GM23338 (cell line): ENCODE results near the gene PRR13. TPM values are rescaled to one million over a fixed set of nuclear protein-coding genes. Genes with fewer than 3 reads are reported as not detected.

Source experiments
- ATAC-seq: fragments of 200-7000 bp; cut with Tn5 transposase; 3 replicates; pipeline ENCODE4 v1.9.1; 2020
- DNase-seq: peaks from one replicate; pipeline ENCODE4 v3.0.0-alpha.2; 2015; ENCODE audit warnings: low spot score
- H2AFZ ChIP-seq: fragments of 200-600 bp; sonication (generic); 2 replicates; pipeline ENCODE4 v1.8.0; 2016; ENCODE audit warnings: antibody characterized with exemption, mild to moderate bottlenecking, moderate library complexity
- H3F3A ChIP-seq: fragments of 200-600 bp; sonication (generic); replicated peaks from 2 replicates; pipeline ENCODE4 v1.8.0; 2017; ENCODE audit warnings: antibody characterized with exemption, mixed run types, low read depth
- H3K27ac ChIP-seq: fragments of 200-600 bp; sonication (generic); 2 replicates; pipeline ENCODE4 v1.6.1; 2016; ENCODE audit warnings: low read depth
- H3K27me3 ChIP-seq: fragments of 200-600 bp; sonication (generic); 2 replicates; pipeline ENCODE4 v1.8.0; 2016; ENCODE audit warnings: mild to moderate bottlenecking, mixed run types, moderate library complexity; ENCODE audit not compliant: insufficient read depth
- H3K36me3 ChIP-seq: fragments of 200-600 bp; sonication (generic); 2 replicates; pipeline ENCODE4 v1.8.0; 2016; ENCODE audit warnings: mild to moderate bottlenecking; ENCODE audit not compliant: insufficient read depth
- H3K4me1 ChIP-seq: fragments of 200-600 bp; sonication (generic); 2 replicates; pipeline ENCODE4 v1.8.0; 2016; ENCODE audit warnings: mild to moderate bottlenecking, moderate library complexity; ENCODE audit not compliant: insufficient read depth
- H3K4me2 ChIP-seq: fragments of 200-600 bp; sonication (generic); 2 replicates; pipeline ENCODE4 v1.7.1; 2017; ENCODE audit warnings: mixed run types
- H3K4me3 ChIP-seq: fragments of 200-600 bp; sonication (generic); 2 replicates; pipeline ENCODE4 v1.6.1; 2016; ENCODE audit warnings: mixed run types
- H3K79me2 ChIP-seq: fragments of 200-600 bp; sonication (generic); replicated peaks from 2 replicates; pipeline ENCODE4 v1.8.0; 2017; ENCODE audit warnings: mild to moderate bottlenecking; ENCODE audit not compliant: insufficient read depth
- H3K9me2 ChIP-seq: fragments of 200-600 bp; sonication (generic); 2 replicates; pipeline ENCODE4 v1.8.0; 2017; ENCODE audit not compliant: insufficient read depth
- H4K20me1 ChIP-seq: fragments of 200-600 bp; sonication (generic); replicated peaks from 2 replicates; pipeline ENCODE4 v1.8.0; 2017; ENCODE audit warnings: mild to moderate bottlenecking; ENCODE audit not compliant: insufficient read depth
- H3K27ac Mint-ChIP-seq: 2 replicates; pipeline ENCODE4 v1.8.0; 2020; ENCODE audit warnings: inconsistent platforms, mild to moderate bottlenecking, moderate library complexity, mixed read lengths
- H3K27me3 Mint-ChIP-seq: 3 replicates; pipeline ENCODE4 v1.8.0; 2022; ENCODE audit warnings: low read depth, mild to moderate bottlenecking, moderate library complexity, mixed read lengths, inconsistent platforms; ENCODE audit not compliant: insufficient read depth, poor library complexity
- H3K36me3 Mint-ChIP-seq: 3 replicates; pipeline ENCODE4 v1.8.0; 2021; ENCODE audit warnings: low read depth, mild to moderate bottlenecking, inconsistent platforms, moderate library complexity, mixed read lengths
- H3K4me1 Mint-ChIP-seq: 3 replicates; pipeline ENCODE4 v1.8.0; 2020; ENCODE audit warnings: mild to moderate bottlenecking, inconsistent platforms, mixed read lengths
- H3K4me3 Mint-ChIP-seq: 3 replicates; pipeline ENCODE4 v1.8.0; 2021; ENCODE audit warnings: moderate library complexity, mild to moderate bottlenecking, inconsistent platforms, mixed read lengths
- H3K9me3 Mint-ChIP-seq: 3 replicates; pipeline ENCODE4 v1.8.0; 2020; ENCODE audit warnings: moderate library complexity, mild to moderate bottlenecking, inconsistent platforms, mixed read lengths
- CREB1 ChIP-seq: fragments of 250-450 bp; sonication (Bioruptor Pico); IDR thresholded peaks from 2 replicates; pipeline ENCODE4 v1.5.0; 2020; ENCODE audit warnings: low read depth, mild to moderate bottlenecking, moderate library complexity
- CTCF ChIP-seq, 2 experiments: fragments of 200-600 bp in 1 of 2; sonication (generic) in 1 of 2; conservative IDR thresholded peaks; 2 replicates each; pipeline versions ENCODE4 v1.5.1 to v1.6.1; 2016 to 2017; ENCODE audit warnings: antibody characterized with exemption in 2 of 2, low read depth in 2 of 2, mild to moderate bottlenecking in 2 of 2, moderate library complexity in 1 of 2
- POLR2AphosphoS5 ChIP-seq: IDR thresholded peaks from 2 replicates; pipeline ENCODE4 v1.6.1; 2016; ENCODE audit warnings: antibody characterized with exemption, low read depth
- ZNF114 ChIP-seq: fragments of 250-450 bp; sonication (Bioruptor Pico); IDR thresholded peaks from 2 replicates; pipeline ENCODE4 v1.5.0; 2020; ENCODE audit warnings: mild to moderate bottlenecking, moderate library complexity
- ZNF331 ChIP-seq: fragments of 250-450 bp; sonication (Bioruptor Pico); IDR thresholded peaks from 2 replicates; pipeline ENCODE4 v1.5.0; 2020; ENCODE audit warnings: low read depth, mild to moderate bottlenecking, moderate library complexity
- ZNF462 ChIP-seq: fragments of 250-450 bp; sonication (Bioruptor Pico); IDR thresholded peaks from 2 replicates; pipeline ENCODE4 v1.5.0; 2020; ENCODE audit warnings: mild to moderate bottlenecking, moderate library complexity
- polyA plus RNA-seq: library from polyadenylated mRNA; unstranded; fragments of >200 nt; fragmentation: Nextera tagmentation; extraction: Ambion mirVana; gene quantifications from 2 replicates; pipeline ENCODE4 v1.2.1, GENCODE V29; 2016
- total RNA-seq: library from RNA; depleted of rRNA; stranded (reverse); fragments of >200 nt; shearing (Covaris generic); gene quantifications from 2 replicates; pipeline ENCODE4 v1.2.3, GENCODE V29; 2014

The PRR13 gene
- total and polyA plus RNA-seq, 2 experiments from 2014 or later = 70.5 to 303 TPM

- Mint-ChIP-seq H3K4me3 (no peak overlapping the region), H3K27me3 (peaks cover 31% of the 10 kb centered on the region), H3K4me1 (peaks cover 12% of the 10 kb centered on the region), H3K27ac (no peak overlapping the region), H3K36me3 (peaks cover 45% of the 10 kb centered on the region), H3K9me3 (no peaks in the 10 kb centered on the region; the same call in 2 of the 3 replicates)
- no peaks in the 10 kb centered on the region for H3K27me3 ChIP-seq
- no peaks in the 10 kb centered on the region for H3K9me2 ChIP-seq
- H3K27ac ChIP-seq = no peak overlapping the region
- peaks cover 29% of the 10 kb centered on the region for H4K20me1 ChIP-seq
- peaks cover 11% of the 10 kb centered on the region for H3F3A ChIP-seq
- TF ChIP-seq ZNF331 (CRISPR knock-in tag) (no peak), CTCF (conservative IDR thresholded peaks at IDR 0.05; ENCODE audit: low read depth in 2 of 2) (no peak), CREB1 (CRISPR knock-in tag) (no peak), ZNF462 (CRISPR knock-in tag) (no peak), POLR2AphosphoS5 (peak; percentile 29; the same call in 1 of the 2 replicates), ZNF114 (CRISPR knock-in tag) (no peak)
- ATAC-seq (no peak), DNase-seq (no peak)
- no peaks in the 10 kb centered on the region; the same call in 1 of the 2 replicates for H3K79me2 ChIP-seq
- no peak overlapping the region for H3K4me2 ChIP-seq
- H3K4me1 ChIP-seq = peaks cover 2% of the 10 kb centered on the region; the same call in 1 of the 2 replicates
- H2AFZ ChIP-seq = no peak overlapping the region
- peaks cover 4% of the 10 kb centered on the region; the same call in 1 of the 2 replicates for H3K36me3 ChIP-seq
- H3K4me3 ChIP-seq = no peak overlapping the region
These were observed 45.4 kb downstream of the PRR13 start for GRCh38 chr12:53486736-53487487.
